Upper lobe of left lung (tissue), 4 donors: Measurements from ENCODE around the gene ATP6V0A1.

ENCODE experiments used
- CTCF ChIP-seq, 6 experiments: fragments of 450-650 bp in 4 of 6; fragments of 200-600 bp in 2 of 6; sonication (generic) in 2 of 6; IDR thresholded peaks; one replicate each; pipeline ENCODE4 v1.5.1; 2016 to 2019; ENCODE audit warnings: antibody characterized with exemption in 6 of 6
- POLR2AphosphoS5 ChIP-seq, 2 donors: sonication (generic); formaldehyde crosslinking; IDR thresholded peaks; one replicate each; pipeline ENCODE4 v1.5.1; 2017; ENCODE audit warnings: antibody characterized with exemption in 2 of 2

GRCh38 chr17:42414704-42415409, 43.8 kb upstream of the ATP6V0A1 start:
- TF ChIP-seq CTCF (IDR thresholded peaks at IDR 0.05) (no peak), POLR2AphosphoS5 (IDR thresholded peaks at IDR 0.05) (peak in 1 of 2 donors; percentile 53)
